MCF 10A (cell line): ENCODE measurements around the gene ARHGEF3. TPM values are rescaled to one million over a fixed set of nuclear protein-coding genes. Genes with fewer than 3 reads are reported as not detected.
"Not testable (repeated sequence)": the region's sequence is repeated elsewhere in the genome, so short reads cannot be mapped to it uniquely, and the experiment has no call there.

Experiments used
- BruUV-seq: library from RNA; stranded (reverse); fragments of 400-500 nt; replicated peaks from 2 replicates; lab custom pipeline; 2021; lab: Mats Ljungman, UMichigan
- CTCF ChIA-PET: fragments of 300-600 bp; sonication (Branson Sonifier 250); formaldehyde crosslinking; extraction: SDS; loops from one replicate; lab custom pipeline; 2021; ENCODE audit warnings: antibody characterized with exemption, inconsistent platforms; lab: Yijun Ruan, JAX
- POLR2A ChIA-PET: fragments of 300-600, 350-650 bp; sonication (Branson Sonifier 250); formaldehyde crosslinking; extraction: SDS; loops from one replicate; lab custom pipeline; 2020; ENCODE audit warnings: antibody characterized with exemption, inconsistent platforms; lab: Yijun Ruan, JAX
- DNase-seq: peaks from one replicate; pipeline ENCODE4 v3.0.0-alpha.2; 2018; ENCODE audit not compliant: unreplicated experiment
- H3K27ac Mint-ChIP-seq: one replicate; pipeline ENCODE4 v1.8.0; 2022; ENCODE audit warnings: mild to moderate bottlenecking, low read depth, mixed read lengths; ENCODE audit not compliant: unreplicated experiment
- H3K27me3 Mint-ChIP-seq: one replicate; pipeline ENCODE4 v1.8.0; 2022; ENCODE audit warnings: mixed read lengths; ENCODE audit not compliant: insufficient read depth, unreplicated experiment
- H3K36me3 Mint-ChIP-seq: one replicate; pipeline ENCODE4 v1.8.0; 2022; ENCODE audit warnings: mild to moderate bottlenecking, moderate library complexity, mixed read lengths; ENCODE audit not compliant: insufficient read depth, unreplicated experiment
- H3K4me1 Mint-ChIP-seq: one replicate; pipeline ENCODE4 v1.8.0; 2022; ENCODE audit warnings: mixed read lengths; ENCODE audit not compliant: insufficient read depth, unreplicated experiment
- H3K4me3 Mint-ChIP-seq: one replicate; pipeline ENCODE4 v1.8.0; 2022; ENCODE audit warnings: mild to moderate bottlenecking, moderate library complexity, mixed read lengths; ENCODE audit not compliant: unreplicated experiment
- H3K9me3 Mint-ChIP-seq: one replicate; pipeline ENCODE4 v1.8.0; 2022; ENCODE audit warnings: mixed read lengths; ENCODE audit not compliant: unreplicated experiment
- CTCF ChIP-seq: fragments of 200-600 bp; IDR thresholded peaks from one replicate; pipeline ENCODE4 v1.8.0; 2022; ENCODE audit warnings: antibody characterized with exemption, mild to moderate bottlenecking; ENCODE audit not compliant: unreplicated experiment
- intact Hi-C: fragments of 100-400 bp; cut with micrococcal nuclease; formaldehyde crosslinking; loops from 2 replicates; pipeline ENCODE4 v1.14.1; 2022
- total RNA-seq: library from RNA; stranded (reverse); gene quantifications from 2 replicates; pipeline ENCODE4 v1.2.3, GENCODE V29; 2022

Gene ARHGEF3
- total RNA-seq, 1 experiment from 2014 or later = 10.6 TPM

DNA sequence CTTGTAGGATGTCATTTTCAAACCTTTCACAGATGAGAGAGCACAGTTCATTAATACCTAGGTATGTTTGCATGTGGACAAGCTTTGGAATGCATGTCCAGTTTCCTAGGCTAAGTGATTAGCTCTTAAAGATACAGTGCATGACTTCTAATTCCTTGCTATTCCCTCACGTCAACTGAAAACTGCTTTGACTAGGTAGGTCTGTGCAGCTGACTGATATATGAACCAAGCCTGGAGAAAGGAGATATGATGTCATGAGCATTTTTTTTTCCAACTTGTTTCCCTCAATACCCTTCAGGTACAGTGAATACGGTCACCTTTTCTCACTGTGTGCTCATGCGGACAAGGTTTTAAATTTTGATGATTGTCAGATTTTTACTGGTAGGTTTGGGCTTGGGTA, 77.1 kb downstream of the ARHGEF3 start:
- Mint-ChIP-seq H3K4me1 (no peaks in the 10 kb centered on the region), H3K4me3 (no peak overlapping the region), H3K27me3 (no peaks in the 10 kb centered on the region), H3K9me3 (no peaks in the 10 kb centered on the region), H3K36me3 (peaks cover 19% of the 10 kb centered on the region), H3K27ac (no peak overlapping the region)
- POLR2A ChIA-PET = no interaction called here
- TF ChIP-seq CTCF = no peak
- DNase-seq = no peak
- no TSS peak for BruUV-seq
- CTCF ChIA-PET = interaction anchor here (0.6 to 1.5 kb wide), 6 partner anchors 12 to 497 kb away, joined by 3 to 9 read pairs (median 3); partner anchors contain the start of gene ARHGEF3
- intact Hi-C loops = no loop called here

GRCh38 chr3:56720849-56721248, 80.9 kb downstream of the ARHGEF3 start:
- no peak for DNase-seq
- ChIA-PET CTCF (interaction anchor here (0.6 to 1.4 kb wide), 7 partner anchors 19 to 379 kb away, joined by 3 to 5 read pairs (median 3); no protein-coding TSS in a partner anchor), POLR2A (interaction anchor here (0.7 to 1.2 kb wide), 2 partner anchors 79 to 113 kb away, joined by 3 read pairs; no protein-coding TSS in a partner anchor)
- intact Hi-C loops = no loop called here
- no TSS peak for BruUV-seq
- no peaks in the 10 kb centered on the region for H3K27me3 Mint-ChIP-seq
- H3K36me3 Mint-ChIP-seq = peaks cover 18% of the 10 kb centered on the region
- no peak for TF ChIP-seq CTCF
- H3K4me1 Mint-ChIP-seq = no peaks in the 10 kb centered on the region
- H3K9me3 Mint-ChIP-seq = no peaks in the 10 kb centered on the region
- H3K27ac Mint-ChIP-seq = no peak overlapping the region
- no peak overlapping the region for H3K4me3 Mint-ChIP-seq

DNA sequence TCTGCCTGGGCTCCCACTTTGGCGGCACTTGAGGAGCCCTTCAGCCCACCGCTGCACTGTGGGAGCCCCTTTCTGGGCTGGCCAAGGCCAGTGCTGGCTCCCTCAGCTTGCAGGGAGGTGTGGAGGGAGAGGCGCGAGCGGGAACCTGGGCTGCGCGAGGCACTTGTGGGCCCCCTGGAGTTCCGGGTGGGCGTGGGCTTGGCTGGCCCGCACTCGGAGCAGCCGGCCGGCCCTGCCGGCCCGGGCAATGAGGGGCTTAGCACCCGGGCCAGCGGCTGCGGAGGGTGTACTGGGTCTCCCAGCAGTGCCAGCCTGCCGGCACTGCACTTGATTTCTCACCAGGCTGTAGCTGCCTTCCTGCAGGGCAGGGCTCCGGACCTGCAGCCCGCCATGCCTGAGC, 82.9 kb downstream of the ARHGEF3 start:
- H3K4me3 Mint-ChIP-seq, H3K27me3 Mint-ChIP-seq, H3K36me3 Mint-ChIP-seq, H3K9me3 Mint-ChIP-seq, BruUV-seq, POLR2A ChIA-PET, DNase-seq, H3K4me1 Mint-ChIP-seq, intact Hi-C loops, H3K27ac Mint-ChIP-seq: not testable (repeated sequence)
- CTCF ChIA-PET = interaction anchor here (0.7 to 3.1 kb wide), 3 partner anchors 16 to 181 kb away, joined by 3 to 13 read pairs (median 3); no protein-coding TSS in a partner anchor

DNA sequence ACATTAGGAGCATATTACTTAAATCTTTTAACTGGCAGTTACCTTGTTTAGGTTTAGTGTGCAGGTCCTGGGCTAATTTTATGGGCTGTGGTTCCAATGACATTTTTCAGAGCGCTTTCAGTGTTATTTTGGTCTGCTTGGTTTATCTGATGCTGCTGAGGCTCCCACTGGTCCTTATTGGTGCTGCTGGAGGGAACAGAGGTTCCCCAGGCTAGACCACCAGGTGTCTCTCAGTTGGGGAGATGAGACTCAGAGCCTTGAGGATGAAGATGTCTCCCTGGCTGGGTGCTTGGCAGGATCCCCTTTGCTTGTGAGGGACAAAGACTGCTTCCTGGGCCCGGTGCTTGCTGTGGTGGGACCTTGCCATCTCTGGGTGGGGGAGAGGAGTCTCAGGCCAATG, 90.4 kb downstream of the ARHGEF3 start:
- DNase-seq = no peak
- Mint-ChIP-seq H3K4me3 (no peak overlapping the region), H3K27ac (no peak overlapping the region), H3K9me3 (no peaks in the 10 kb centered on the region), H3K27me3 (no peaks in the 10 kb centered on the region), H3K4me1 (no peaks in the 10 kb centered on the region), H3K36me3 (no peaks in the 10 kb centered on the region)
- TF ChIP-seq CTCF = no peak
- intact Hi-C loops = no loop called here
- ChIA-PET POLR2A (no interaction called here), CTCF (interaction anchor here (2.2 kb wide), 1 partner anchor 277 kb away, joined by 6 read pairs; no protein-coding TSS in a partner anchor)
- BruUV-seq = no TSS peak

DNA sequence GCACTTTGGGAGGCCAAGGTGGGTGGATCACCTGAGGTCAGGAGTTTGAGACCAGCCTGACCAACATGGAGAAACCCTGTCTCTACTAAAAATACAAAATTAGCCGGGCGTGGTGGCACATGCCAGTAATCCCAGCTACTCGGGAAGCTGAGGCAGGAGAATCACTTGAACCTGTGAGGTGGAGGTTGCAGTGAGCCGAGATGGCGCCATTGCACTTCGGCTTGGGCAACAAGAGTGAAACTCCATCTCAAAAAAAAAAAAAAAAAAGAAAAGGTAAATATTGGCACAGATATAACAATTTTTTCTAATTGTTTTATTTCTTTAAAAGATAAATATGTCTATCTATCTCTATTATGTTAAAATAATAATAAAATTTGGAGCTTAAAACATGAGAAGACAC, 94.3 kb downstream of the ARHGEF3 start:
- H3K27ac Mint-ChIP-seq, H3K27me3 Mint-ChIP-seq, H3K36me3 Mint-ChIP-seq, BruUV-seq, H3K4me3 Mint-ChIP-seq, H3K4me1 Mint-ChIP-seq, H3K9me3 Mint-ChIP-seq, DNase-seq: not testable (repeated sequence)
- intact Hi-C loops = loop anchor here (10.0 kb wide), 1 partner anchor 367 kb away; no protein-coding TSS in a partner anchor
- ChIA-PET CTCF (interaction anchor here (0.7 to 3.8 kb wide), 6 partner anchors 12 to 285 kb away, joined by 3 to 32 read pairs (median 4); partner anchors contain the start of gene ARHGEF3), POLR2A (interaction anchor here (0.7 kb wide), 1 partner anchor 151 kb away, joined by 3 read pairs; no protein-coding TSS in a partner anchor)
